Omental fat pad (tissue), 4 donors: Measurements from ENCODE around the gene TTLL11. TPM values are rescaled to one million over a fixed set of nuclear protein-coding genes. Genes with fewer than 3 reads are reported as not detected.

Source experiments
- ATAC-seq: fragments of 150-250 bp; one replicate; pipeline ENCODE4 v1.9.1; 2016; ENCODE audit warnings: mild to moderate bottlenecking, moderate library complexity; ENCODE audit not compliant: low FRiP score
- DNase-seq: peaks from one replicate; pipeline ENCODE4 v3.0.0-alpha.2; 2019; ENCODE audit warnings: low spot score
- total RNA-seq, 4 donors: library from RNA; depleted of rRNA; stranded (reverse); fragments of >200 nt; gene quantifications; one replicate each; pipeline ENCODE4 v1.1.0, GENCODE V29; 2016
- TF ChIP-seq, protein P1 (sequence below), 3 donors: fragments of 450-650 bp; IDR thresholded peaks; one replicate each; pipeline ENCODE4 v1.5.1; 2016 to 2017; ENCODE audit warnings: antibody characterized with exemption in 3 of 3, mild to moderate bottlenecking in 3 of 3, moderate library complexity in 2 of 3

TTLL11 gene
- total RNA-seq, 4 donors from 2014 or later, result 7.0 to 16.0 (median 10.2) TPM

DNA sequence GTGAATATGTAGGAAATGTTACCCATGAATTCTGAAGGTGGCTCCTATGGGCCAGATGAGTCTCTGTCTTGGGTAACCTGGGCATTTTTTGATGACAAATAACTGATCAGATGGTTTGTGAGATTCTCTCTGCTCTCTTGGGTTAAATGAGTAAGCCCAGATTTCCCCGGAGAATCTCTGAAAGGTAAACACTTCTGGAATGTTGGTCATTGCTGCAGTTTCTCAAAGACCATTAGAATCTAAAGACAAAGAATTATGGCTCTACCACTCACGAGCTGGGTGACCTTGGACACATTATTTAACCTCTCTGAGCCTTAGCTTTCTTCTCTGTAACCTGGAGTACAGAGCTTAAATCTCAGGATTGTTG, 250.5 kb downstream of the TTLL11 start:
- TF ChIP-seq, protein P1, sequence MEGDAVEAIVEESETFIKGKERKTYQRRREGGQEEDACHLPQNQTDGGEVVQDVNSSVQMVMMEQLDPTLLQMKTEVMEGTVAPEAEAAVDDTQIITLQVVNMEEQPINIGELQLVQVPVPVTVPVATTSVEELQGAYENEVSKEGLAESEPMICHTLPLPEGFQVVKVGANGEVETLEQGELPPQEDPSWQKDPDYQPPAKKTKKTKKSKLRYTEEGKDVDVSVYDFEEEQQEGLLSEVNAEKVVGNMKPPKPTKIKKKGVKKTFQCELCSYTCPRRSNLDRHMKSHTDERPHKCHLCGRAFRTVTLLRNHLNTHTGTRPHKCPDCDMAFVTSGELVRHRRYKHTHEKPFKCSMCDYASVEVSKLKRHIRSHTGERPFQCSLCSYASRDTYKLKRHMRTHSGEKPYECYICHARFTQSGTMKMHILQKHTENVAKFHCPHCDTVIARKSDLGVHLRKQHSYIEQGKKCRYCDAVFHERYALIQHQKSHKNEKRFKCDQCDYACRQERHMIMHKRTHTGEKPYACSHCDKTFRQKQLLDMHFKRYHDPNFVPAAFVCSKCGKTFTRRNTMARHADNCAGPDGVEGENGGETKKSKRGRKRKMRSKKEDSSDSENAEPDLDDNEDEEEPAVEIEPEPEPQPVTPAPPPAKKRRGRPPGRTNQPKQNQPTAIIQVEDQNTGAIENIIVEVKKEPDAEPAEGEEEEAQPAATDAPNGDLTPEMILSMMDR (IDR thresholded peaks at IDR 0.05), result no peak
- no peak for ATAC-seq
- DNase-seq, result no peak

DNA sequence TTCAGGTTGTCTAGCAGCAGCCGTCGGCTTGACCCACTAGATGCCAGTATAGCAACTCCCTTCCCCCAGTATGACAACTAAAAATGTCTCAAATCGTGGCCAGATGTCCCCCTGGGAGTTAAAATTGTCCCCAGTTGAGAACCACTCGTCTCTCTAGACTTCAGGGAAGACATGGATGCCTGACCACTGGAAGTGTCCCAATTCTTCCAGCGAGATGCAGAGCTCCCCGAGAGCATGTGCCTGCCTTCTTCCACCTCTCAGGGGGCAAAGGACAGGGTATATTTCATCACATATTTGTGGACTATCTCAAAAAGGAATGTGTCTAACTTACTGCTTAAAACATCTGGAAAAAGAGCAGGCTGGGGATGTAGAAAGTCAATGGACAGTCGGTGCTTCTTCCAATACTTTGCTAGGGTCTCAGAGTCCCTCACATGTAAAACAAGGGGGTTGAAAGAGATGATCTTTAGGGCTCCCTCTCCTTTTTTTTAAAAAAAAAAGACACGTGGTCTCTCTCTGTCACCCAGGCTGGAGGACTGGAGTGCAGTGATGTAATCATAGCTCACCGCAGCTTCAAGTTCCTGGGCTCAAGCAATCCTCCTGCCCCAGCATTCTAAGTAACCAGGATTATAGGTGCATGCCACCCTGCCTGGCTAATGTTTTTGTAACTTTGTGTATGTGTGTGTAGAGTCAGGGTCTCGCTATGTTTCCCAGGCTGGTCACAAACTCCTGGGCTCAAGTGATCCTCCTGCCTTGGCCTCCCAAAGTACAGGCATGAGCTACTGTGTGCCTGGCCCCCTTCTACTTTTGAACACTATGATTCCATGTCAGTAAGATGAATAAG, 251.1 kb downstream of the TTLL11 start:
- ATAC-seq, result no peak
- no peak for DNase-seq
- TF ChIP-seq, protein P1 (IDR thresholded peaks at IDR 0.05), result no peak

DNA sequence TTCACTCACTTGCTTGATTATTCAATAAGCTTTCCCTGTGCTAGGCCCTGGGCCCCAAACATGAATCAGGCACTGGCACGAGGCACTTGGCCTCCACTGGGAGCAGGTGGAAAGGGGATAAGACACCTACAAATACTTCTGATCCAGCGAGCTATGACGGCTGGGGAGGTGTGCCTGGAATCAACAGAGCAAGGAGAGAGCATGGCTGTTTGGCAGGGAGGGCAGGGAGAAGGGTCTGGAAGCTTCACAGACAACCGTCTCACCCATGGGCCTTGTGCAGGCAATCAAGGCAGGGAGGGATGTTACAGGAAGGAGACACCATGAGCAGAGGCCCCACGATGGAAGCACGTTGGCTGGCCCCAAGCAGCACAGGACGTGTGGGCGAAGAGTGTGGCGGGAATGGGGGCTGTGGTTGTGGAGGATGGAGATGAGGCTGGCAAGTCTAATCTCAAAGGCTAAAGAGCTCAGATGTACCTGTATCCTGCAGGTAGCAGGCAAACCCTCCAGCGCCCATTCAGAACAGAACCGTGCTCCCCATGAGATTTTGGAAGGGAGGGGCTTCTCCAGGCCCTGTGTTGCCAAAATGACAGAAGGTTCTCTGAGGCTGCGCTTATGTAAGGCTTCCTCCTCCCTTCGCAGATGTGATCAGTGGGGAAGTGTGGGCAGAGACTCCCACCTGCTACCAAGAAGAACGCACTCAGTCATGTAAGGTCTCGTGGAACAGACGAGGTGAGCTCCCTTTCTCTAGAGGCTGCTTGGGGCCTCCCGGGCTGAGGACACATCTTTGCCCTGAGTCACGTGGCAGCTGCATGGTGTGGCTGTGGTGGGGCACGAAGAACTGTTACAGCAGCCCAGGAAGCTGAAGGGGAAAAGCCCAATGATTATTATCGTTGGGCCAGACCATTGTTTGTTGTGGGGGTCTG, 252.0 kb downstream of the TTLL11 start:
- DNase-seq, result no peak
- TF ChIP-seq, protein P1 (IDR thresholded peaks at IDR 0.05), result no peak
- ATAC-seq, result no peak

DNA sequence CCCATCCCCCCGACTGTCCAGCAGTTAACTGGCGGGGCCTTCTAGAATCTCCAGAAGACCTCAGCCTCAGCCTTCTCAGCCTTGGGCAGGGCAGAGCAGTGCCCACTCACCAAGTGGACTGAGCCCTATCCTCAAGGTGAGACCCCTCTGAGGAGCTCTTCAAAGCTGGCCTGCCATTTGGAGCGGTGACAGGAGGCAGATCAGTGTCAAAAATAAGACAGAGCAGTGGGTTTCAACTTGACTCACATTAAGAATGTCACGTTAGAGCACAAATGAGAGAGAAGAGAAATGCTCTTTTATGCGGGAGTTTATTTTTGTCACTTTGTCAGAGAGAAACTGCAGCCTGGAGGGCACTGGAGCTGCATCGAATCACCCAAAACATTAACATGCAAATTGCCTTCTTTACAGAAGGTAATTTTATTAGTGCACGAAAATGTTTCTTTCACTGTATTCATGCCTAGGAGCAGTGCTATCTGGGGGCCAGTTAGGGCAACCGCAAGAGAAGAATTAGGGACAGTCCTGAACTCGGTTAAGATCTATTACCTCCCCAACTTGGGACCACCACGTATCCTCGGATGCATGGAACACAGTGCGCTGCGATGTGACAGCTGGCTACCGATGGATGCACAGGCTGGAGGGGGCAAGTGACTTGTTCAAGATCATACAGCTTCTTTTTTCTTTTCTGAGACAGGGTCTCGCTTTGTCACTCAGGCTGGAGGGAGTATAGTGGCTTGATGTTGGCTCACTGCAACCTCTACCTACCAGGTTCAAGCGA, 253.2 kb downstream of the TTLL11 start:
- TF ChIP-seq, protein P1 (IDR thresholded peaks at IDR 0.05), result no peak
- no peak for DNase-seq
- no peak for ATAC-seq

DNA sequence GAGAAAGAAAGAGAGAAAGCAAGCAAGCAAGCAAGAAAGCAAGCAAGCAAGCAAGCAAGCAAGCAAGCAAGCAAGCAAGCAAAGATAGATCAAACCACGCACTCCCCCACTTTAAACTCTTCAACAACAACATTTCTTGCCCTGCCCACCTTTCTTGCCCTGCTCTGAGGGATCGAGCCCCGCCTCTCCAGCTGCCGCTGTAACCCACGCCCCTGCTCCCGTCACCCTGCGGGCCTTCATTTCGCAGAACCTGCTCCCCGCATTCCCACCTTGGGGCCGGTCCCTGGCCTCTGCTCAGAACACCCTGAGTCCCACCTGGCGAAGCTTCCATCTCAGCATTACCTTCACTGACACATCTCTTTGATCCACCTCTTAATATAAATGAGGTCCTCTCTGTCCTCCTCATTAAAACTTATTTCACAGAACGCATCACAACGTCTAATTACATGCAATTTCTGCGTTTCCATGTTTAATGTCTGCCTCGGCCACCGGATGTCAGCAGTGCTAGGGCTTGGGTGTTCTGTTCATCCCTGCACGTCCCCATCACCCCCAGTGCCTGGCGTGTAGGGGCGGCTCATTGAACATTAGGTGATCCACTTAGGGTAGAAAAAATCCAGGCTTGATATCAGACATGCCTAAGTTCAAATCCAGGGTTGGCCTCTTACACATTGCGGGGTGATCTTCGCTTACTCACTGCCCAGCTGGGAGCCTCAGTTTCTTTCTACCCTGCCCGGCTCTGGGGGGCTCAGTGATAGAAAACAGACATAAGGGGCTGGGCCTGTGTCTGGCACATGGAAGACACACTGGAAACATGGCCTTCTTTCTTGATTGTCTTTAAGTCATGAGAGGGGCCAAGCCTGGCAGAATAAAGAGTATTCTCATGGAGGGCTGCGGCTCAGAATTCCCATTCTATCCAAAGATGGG, 254.1 kb downstream of the TTLL11 start:
- TF ChIP-seq, protein P1 (IDR thresholded peaks at IDR 0.05), result no peak
- ATAC-seq, result no peak
- DNase-seq, result no peak
